NCI-H1694 (cell line): ENCODE data around the gene LPAR1.
"Not testable (repeated sequence)": the region's sequence is repeated elsewhere in the genome, so short reads cannot be mapped to it uniquely, and the experiment has no call there.

ENCODE experiments used
- DNase-seq: peaks from one replicate; lab custom pipeline; 2025; lab: John Stamatoyannopoulos, UW

LPAR1 gene

GRCh38 chr9:110871736-110872135 lies 166.5 kb downstream of the LPAR1 start:
- no peak for DNase-seq

- DNase-seq: no peak
Observed at GRCh38 chr9:110869931-110870330, 168.3 kb downstream of the LPAR1 start.

- DNase-seq: no peak
Observed at GRCh38 chr9:110864011-110864410, 174.3 kb downstream of the LPAR1 start.

DNA sequence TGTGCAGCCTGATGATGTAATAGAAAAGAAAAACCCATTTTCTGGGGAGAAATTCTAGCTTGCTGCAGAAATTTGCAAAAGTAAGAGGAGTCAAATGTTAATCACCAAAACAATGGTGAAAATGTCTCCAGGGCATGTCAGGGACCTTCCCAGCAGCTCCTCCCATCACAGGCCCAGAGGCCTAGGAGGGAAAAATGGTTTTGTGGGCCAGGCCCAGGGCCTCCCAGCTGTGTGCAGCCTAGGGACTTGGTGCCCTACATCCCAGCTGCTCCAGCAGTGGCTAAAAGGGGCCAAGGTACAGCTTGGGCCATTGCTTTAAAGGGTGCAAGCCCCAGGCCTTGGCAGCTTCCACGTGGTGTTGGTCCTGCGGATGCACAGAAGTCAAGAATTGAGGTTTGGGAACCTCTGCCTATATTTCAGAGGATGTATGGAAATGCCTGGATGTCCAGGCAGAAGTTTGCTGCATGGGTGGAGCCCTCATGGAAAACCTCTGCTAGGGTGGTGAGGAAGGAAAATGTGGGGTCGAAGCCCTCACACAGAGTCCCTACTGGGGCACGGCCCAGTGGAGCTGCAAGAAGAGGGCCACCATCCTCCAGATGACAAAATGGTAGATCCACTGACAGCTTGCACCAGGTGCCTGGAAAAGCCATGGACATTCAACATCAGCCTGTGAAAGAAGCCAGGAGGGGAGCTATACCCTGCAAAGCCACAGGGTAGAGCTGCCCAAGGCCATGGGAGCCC lies 176.7 kb downstream of the LPAR1 start:
- not testable (repeated sequence) for DNase-seq

- DNase-seq: no peak
Observed at GRCh38 chr9:110856772-110857171, 181.5 kb downstream of the LPAR1 start.

- no peak for DNase-seq
Observed at GRCh38 chr9:110850401-110851135, 187.7 kb downstream of the LPAR1 start.

GRCh38 chr9:110847671-110848070 lies 190.6 kb downstream of the LPAR1 start:
- DNase-seq: no peak

DNA sequence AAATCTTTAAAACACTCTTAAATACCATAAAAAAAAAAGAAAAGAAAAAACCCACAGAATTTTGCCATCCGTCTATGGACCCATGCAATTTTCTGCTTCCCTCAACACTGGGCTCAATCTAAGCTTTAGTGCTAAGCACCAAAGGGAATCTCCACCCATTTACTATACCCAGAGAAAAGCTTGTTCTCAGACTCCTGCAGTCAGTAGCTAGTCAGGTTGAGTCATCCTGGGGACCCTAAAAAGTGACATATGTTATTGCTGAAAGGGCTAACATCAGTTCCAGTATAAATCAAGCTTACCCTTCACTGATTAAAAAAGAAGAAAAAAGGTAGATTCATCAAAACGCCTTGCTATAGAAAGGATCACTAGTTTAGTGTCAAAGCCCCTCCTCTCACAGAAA lies 192.1 kb downstream of the LPAR1 start:
- DNase-seq: no peak

DNA sequence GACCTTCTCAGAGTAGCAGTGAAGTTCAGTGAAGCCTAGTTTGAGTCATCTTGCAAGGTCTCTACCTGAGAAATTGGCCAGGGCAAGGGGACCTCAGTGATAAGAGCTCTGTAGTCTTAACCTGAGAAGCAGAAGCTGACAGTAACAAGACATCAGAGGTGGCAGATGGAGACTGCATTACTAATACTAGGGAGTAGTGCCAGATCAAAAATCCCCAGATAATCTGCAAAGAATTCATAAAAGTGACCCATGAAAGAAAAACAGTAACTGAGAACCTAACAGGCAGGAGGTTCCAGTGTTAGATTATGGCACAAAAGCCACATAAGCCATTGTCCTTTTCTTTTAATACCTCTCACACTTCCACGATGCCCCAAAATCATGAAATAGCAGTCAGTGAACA lies 194.1 kb downstream of the LPAR1 start:
- DNase-seq: no peak

- no peak for DNase-seq
Observed at GRCh38 chr9:110842986-110843385, 195.3 kb downstream of the LPAR1 start.

DNA sequence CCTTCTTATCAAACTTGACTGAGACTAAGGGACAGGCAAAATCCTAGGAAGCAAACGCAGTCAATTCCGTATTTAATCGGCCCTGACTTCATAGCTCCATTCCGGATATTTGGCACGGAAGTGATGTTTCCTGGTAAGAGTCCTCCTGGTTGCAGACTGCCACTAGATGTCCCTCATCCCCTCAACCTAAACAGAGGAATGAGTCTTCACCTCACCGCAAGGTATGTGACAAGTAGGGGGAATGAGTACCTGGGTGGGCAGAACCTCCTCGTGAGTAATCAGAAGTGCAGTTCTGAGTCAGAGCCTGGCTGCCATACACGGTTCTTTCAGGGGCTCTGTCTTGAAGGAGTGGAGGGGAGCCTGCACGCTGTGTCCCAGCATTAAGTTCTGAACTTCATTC lies 196.1 kb downstream of the LPAR1 start:
- DNase-seq: no peak

GRCh38 chr9:110837401-110838005 lies 200.8 kb downstream of the LPAR1 start:
- no peak for DNase-seq

GRCh38 chr9:110835859-110836271 lies 202.4 kb downstream of the LPAR1 start:
- no peak for DNase-seq

DNA sequence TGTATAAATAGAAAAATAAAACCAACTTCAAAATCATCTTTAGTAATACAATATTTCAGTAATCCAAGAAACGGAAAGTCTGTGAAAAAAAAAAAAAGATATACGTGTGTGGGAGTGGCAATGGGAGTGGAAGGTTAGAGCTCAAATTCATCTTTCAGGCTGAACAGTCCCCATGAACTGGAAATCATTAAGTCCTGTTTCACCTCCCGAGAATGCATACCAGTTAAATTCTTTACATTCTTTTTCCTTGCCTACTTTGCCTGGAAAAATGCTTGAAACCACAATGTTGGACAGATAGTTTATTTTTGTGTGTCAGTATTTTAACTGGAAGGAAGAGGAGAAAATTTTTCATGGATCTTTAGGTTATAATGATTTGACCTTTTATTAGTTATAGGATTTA lies 202.9 kb downstream of the LPAR1 start:
- no peak for DNase-seq

GRCh38 chr9:110832926-110833325 lies 205.3 kb downstream of the LPAR1 start:
- DNase-seq: no peak

DNA sequence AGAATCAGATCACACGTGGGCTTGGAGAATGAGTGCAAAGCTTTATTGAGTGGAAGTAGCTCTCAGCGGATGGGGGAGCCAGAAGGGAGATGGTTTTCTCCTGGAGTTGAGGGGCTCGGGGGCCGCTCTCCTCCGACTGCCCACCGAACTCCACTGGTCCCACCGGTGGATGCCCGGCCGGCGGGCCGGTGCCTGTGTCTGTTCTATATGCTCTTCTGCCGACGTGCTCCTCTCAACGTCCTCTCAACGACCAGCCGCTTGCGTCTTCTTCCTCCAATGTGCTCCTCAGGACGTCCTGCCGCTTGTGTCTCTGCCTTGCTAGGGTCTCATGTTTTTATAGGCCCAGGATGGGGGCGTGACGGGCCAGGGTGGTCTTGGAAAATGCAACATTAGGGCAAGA lies 207.8 kb downstream of the LPAR1 start:
- no peak for DNase-seq

- no peak for DNase-seq
Observed at GRCh38 chr9:110828264-110828663, 210.0 kb downstream of the LPAR1 start.

DNA sequence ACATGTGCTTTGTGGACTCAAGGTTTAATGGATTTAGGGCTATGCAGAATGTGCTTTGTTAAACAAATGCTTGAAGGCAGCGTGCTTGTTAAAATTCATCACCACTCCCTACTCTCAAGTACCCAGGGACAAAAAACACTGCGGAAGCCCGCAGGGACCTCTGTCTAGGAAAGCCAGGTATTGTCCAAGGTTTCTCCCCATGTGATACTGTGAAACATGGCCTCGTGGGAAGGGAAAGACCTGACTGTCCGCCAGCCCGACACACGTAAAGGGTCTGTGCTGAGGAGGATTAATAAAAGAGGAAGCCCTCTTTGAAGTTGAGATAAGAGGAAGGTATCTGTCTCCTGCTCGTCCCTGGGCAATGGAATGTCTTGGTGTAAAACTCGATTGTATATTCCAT lies 211.9 kb downstream of the LPAR1 start:
- not testable (repeated sequence) for DNase-seq

DNA sequence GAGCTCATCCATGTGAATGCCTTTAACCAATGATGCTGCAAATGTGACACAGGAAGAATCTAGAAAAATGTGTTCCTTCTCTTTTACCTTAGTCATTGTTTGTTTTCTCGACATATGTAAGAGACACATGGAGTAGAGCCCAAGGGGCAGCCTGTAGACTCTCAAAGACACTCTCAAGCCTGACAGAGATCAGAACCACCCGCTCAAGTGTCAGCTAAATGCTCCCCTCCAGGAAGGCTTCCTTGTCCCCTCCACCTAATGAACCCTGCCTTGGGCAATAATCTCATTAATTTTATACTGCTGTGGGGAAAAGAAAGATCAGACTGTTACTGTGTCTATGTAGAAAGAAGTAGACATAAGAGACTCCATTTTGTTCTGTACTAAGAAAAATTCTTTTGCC lies 212.3 kb downstream of the LPAR1 start:
- DNase-seq: no peak

DNA sequence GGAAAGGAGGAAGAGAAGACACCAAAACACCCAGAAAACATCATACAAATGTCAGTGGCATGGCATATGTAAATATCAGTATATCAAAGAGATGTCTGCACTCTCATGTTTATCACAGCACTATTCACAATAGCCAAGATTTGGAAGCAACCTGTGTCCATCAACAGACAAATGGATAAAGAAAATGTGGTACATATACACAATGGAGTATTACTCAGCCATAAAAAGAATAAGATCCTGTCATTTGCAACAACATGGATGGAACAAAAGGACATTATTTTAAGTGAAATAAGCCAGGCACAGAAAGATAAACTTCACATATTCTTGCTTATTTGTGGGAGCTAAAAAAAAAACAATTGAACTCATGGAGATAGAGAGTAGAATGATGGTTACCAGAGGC lies 213.1 kb downstream of the LPAR1 start:
- not testable (repeated sequence) for DNase-seq
